HCT116 (cell line): ENCODE data around the gene ERC1. TPM values are rescaled to one million over a fixed set of nuclear protein-coding genes. Genes with fewer than 3 reads are reported as not detected.

Source experiments
- ATAC-seq: fragments of 200-7000 bp; cut with Tn5 transposase; 2 replicates; pipeline ENCODE4 v1.9.1; 2020; ENCODE audit warnings: mild to moderate bottlenecking, moderate library complexity
- BruUV-seq: library from RNA; stranded (reverse); fragments of 400-500 nt; replicated peaks from 2 replicates; lab custom pipeline; 2021; lab: Mats Ljungman, UMichigan
- CTCF ChIA-PET: fragments of 300-600 bp; sonication (Branson Sonifier 250); formaldehyde crosslinking; loops from one replicate; lab custom pipeline; 2021; ENCODE audit warnings: antibody characterized with exemption; lab: Charles Lee
- POLR2A ChIA-PET: fragments of 300-600, 350-600 bp; sonication (Branson Sonifier 250); formaldehyde crosslinking; loops from one replicate; lab custom pipeline; 2021; ENCODE audit warnings: antibody characterized with exemption; lab: Charles Lee
- RAD21 ChIA-PET, 2 experiments: fragments of 300-600 bp; sonication (Branson Sonifier 250); formaldehyde crosslinking; loops; one replicate each; lab custom pipeline; 2023; ENCODE audit warnings: low total read pairs in 2 of 2; ENCODE audit not compliant: uncharacterized antibody in 2 of 2, unreplicated experiment in 2 of 2, low non-redundant PET in 1 of 2; lab: Charles Lee
- DNase-seq: peaks from one replicate; pipeline ENCODE4 v3.0.0-alpha.2; 2010; ENCODE audit warnings: low read depth, low spot score
- H2AFZ ChIP-seq: fragments of 200-600 bp; shearing (Covaris generic), sonication (generic); 2 replicates; pipeline ENCODE4 v1.6.1; 2017; ENCODE audit warnings: low read depth, mixed run types, mixed read lengths, antibody characterized with exemption, low read length; ENCODE audit not compliant: poor library complexity, severe bottlenecking
- H3K27ac ChIP-seq: 2 replicates; pipeline ENCODE4 v1.5.1; 2012; ENCODE audit warnings: low read depth, low read length
- H3K27me3 ChIP-seq: fragments of 200-600 bp; sonication (generic); 2 replicates; pipeline ENCODE4 v1.6.1; 2016; ENCODE audit warnings: mixed run types, low read length, mixed read lengths; ENCODE audit not compliant: insufficient read depth
- H3K36me3 ChIP-seq, 2 experiments: fragments of 200-500 bp in 1 of 2; fragments of 200-600 bp in 1 of 2; sonication (Bioruptor generic) in 1 of 2; sonication (generic) in 1 of 2; 2 replicates each; pipeline versions ENCODE4 v1.5.1 to v1.6.1; 2014 to 2016; ENCODE audit warnings: low read length in 2 of 2, inconsistent platforms in 1 of 2, mixed read lengths in 1 of 2, mixed run types in 1 of 2; ENCODE audit not compliant: insufficient read depth in 2 of 2, control insufficient read depth in 1 of 2
- H3K4me1 ChIP-seq, 2 experiments: fragments of 200-600 bp in 1 of 2; sonication (generic) in 1 of 2; 2 replicates each; pipeline versions ENCODE4 v1.5.1 to v1.6.1; 2012 to 2017; ENCODE audit warnings: low read length in 2 of 2, inconsistent platforms in 1 of 2, mild to moderate bottlenecking in 1 of 2, mixed read lengths in 1 of 2, mixed run types in 1 of 2, moderate library complexity in 1 of 2; ENCODE audit not compliant: insufficient read depth in 2 of 2, control insufficient read depth in 1 of 2
- H3K4me2 ChIP-seq: fragments of 200-600 bp; sonication (generic); 2 replicates; pipeline ENCODE4 v1.6.1; 2017; ENCODE audit warnings: mixed run types, low read length, mixed read lengths
- H3K4me3 ChIP-seq, 2 experiments: fragments of 200-600 bp in 1 of 2; sonication (generic) in 1 of 2; replicated peaks in 1 of 2; 2 replicates each; pipeline ENCODE4 v1.5.1; 2011 to 2016; ENCODE audit warnings: low read length in 2 of 2, control low read depth in 1 of 2, low read depth in 1 of 2, mild to moderate bottlenecking in 1 of 2, mixed read lengths in 1 of 2, mixed run types in 1 of 2
- H3K79me2 ChIP-seq: fragments of 200-600 bp; sonication (generic); 2 replicates; pipeline ENCODE4 v1.6.1; 2017; ENCODE audit warnings: mild to moderate bottlenecking, mixed run types, low read length, moderate library complexity, mixed read lengths; ENCODE audit not compliant: insufficient read depth
- H3K9ac ChIP-seq: fragments of 200-600 bp; sonication (generic); 2 replicates; pipeline ENCODE4 v1.6.1; 2016; ENCODE audit warnings: low read length, mixed read lengths
- H3K9me2 ChIP-seq: fragments of 200-600 bp; sonication (generic), shearing (Covaris generic); 2 replicates; pipeline ENCODE4 v1.6.1; 2017; ENCODE audit warnings: mixed run types, mild to moderate bottlenecking, moderate library complexity; ENCODE audit not compliant: insufficient read depth
- H3K9me3 ChIP-seq, 2 experiments: fragments of 200-500 bp in 1 of 2; fragments of 200-600 bp in 1 of 2; sonication (Bioruptor generic) in 1 of 2; sonication (generic) in 1 of 2; 2 replicates each; pipeline ENCODE4 v1.6.1; 2014 to 2017; ENCODE audit warnings: low read length in 2 of 2, mixed read lengths in 2 of 2, inconsistent platforms in 1 of 2, low read depth in 1 of 2, mild to moderate bottlenecking in 1 of 2, mixed run types in 1 of 2, moderate library complexity in 1 of 2; ENCODE audit not compliant: control insufficient read depth in 1 of 2, insufficient read depth in 1 of 2
- H4K20me1 ChIP-seq: fragments of 200-600 bp; sonication (generic), shearing (Covaris generic); 2 replicates; pipeline ENCODE4 v1.6.1; 2017; ENCODE audit warnings: mixed run types, mild to moderate bottlenecking, moderate library complexity; ENCODE audit not compliant: insufficient read depth
- ATF3 ChIP-seq: IDR thresholded peaks from 2 replicates; pipeline ENCODE4 v1.6.1; 2012
- CBX3 ChIP-seq: IDR thresholded peaks from 2 replicates; pipeline ENCODE4 v1.6.1; 2012; ENCODE audit warnings: low read depth
- CEBPB ChIP-seq: IDR thresholded peaks from 2 replicates; pipeline ENCODE4 v1.6.1; 2012; ENCODE audit warnings: low read depth
- CTCF ChIP-seq, 3 experiments: fragments of 200-600 bp in 1 of 3; sonication (generic) in 1 of 3; IDR thresholded peaks in 2 of 3; conservative IDR thresholded peaks in 1 of 3; 2 replicates each; pipeline ENCODE4 v1.5.1; 2012 to 2017; ENCODE audit warnings: low read depth in 2 of 3, low read length in 2 of 3, antibody characterized with exemption in 1 of 3, borderline replicate concordance in 1 of 3, control low read depth in 1 of 3, mild to moderate bottlenecking in 1 of 3, mixed read lengths in 1 of 3, mixed run types in 1 of 3, moderate library complexity in 1 of 3; ENCODE audit not compliant: insufficient read depth in 1 of 3
- EGR1 ChIP-seq: IDR thresholded peaks from 2 replicates; pipeline ENCODE4 v1.6.1; 2012; ENCODE audit warnings: low read depth
- EZH2phosphoT487 ChIP-seq: fragments of 200-600 bp; IDR thresholded peaks from 2 replicates; pipeline ENCODE4 v1.6.1; 2018; ENCODE audit warnings: antibody characterized with exemption, borderline replicate concordance
- JUND ChIP-seq: IDR thresholded peaks from 2 replicates; pipeline ENCODE4 v1.6.1; 2012
- MAX ChIP-seq: IDR thresholded peaks from 2 replicates; pipeline ENCODE4 v1.6.1; 2012
- POLR2A ChIP-seq: IDR thresholded peaks from 2 replicates; pipeline ENCODE4 v1.7.0; 2011; ENCODE audit warnings: borderline replicate concordance; ENCODE audit not compliant: insufficient read depth, insufficient read length; ENCODE audit errors: extremely low read depth
- RAD21 ChIP-seq: IDR thresholded peaks from 2 replicates; pipeline ENCODE4 v1.6.1; 2012; ENCODE audit warnings: low read depth, mild to moderate bottlenecking
- SIN3A ChIP-seq: IDR thresholded peaks from 2 replicates; pipeline ENCODE4 v1.6.1; 2012; ENCODE audit warnings: low read depth
- TCF7L2 ChIP-seq: IDR thresholded peaks from 2 replicates; pipeline ENCODE4 v1.7.0; 2011; ENCODE audit warnings: borderline replicate concordance, inconsistent platforms; ENCODE audit not compliant: insufficient read depth, insufficient read length; ENCODE audit errors: extremely low read depth
- YY1 ChIP-seq: IDR thresholded peaks from 2 replicates; pipeline ENCODE4 v1.6.1; 2011; ENCODE audit warnings: low read length, low read depth, moderate library complexity, mild to moderate bottlenecking; ENCODE audit not compliant: insufficient replicate concordance; ENCODE audit errors: extremely low read depth
- ZBTB33 ChIP-seq: IDR thresholded peaks from 2 replicates; pipeline ENCODE4 v1.6.1; 2011; ENCODE audit warnings: mild to moderate bottlenecking, low read length, moderate library complexity; ENCODE audit not compliant: insufficient replicate concordance; ENCODE audit errors: extremely low read depth
- ZFX ChIP-seq: fragments of 450-650 bp; IDR thresholded peaks from 2 replicates; pipeline ENCODE4 v1.6.1; 2017
- intact Hi-C: fragments of 100-400 bp; cut with micrococcal nuclease; formaldehyde crosslinking; loops from 2 replicates; pipeline ENCODE4 v1.10.0; 2022
- total RNA-seq: library from RNA; stranded (reverse); gene quantifications from one replicate; pipeline ENCODE4 v1.2.1, GENCODE V29; 2021; ENCODE audit not compliant: unreplicated experiment

Gene ERC1
- total RNA-seq, 1 experiment from 2014 or later, result 41.9 TPM

- no peak for TF ChIP-seq TCF7L2
- TF ChIP-seq SIN3A, result no peak
- no peak for TF ChIP-seq ZBTB33
- no peak for TF ChIP-seq ZFX
- no peak for TF ChIP-seq MAX
- TF ChIP-seq RAD21, result no peak
- TF ChIP-seq EGR1, result no peak
- no peak for TF ChIP-seq JUND
- TF ChIP-seq POLR2A, result no peak
- TF ChIP-seq YY1, result no peak
- no peak for TF ChIP-seq EZH2phosphoT487
Observed at GRCh38 chr12:981961-982360, 9.1 kb upstream of the ERC1 start (continued).

- CTCF ChIA-PET, result no interaction called here
- RAD21 ChIA-PET, result no interaction called here
- Histone ChIP-seq H2AFZ (no peak overlapping the region), H3K9ac (no peak overlapping the region), H3K27ac (no peak overlapping the region), H3K79me2 (peaks cover 22% of the 10 kb centered on the region), H3K4me2 (no peak overlapping the region; the same call in 1 of the 2 replicates), H4K20me1 (no peaks in the 10 kb centered on the region), H3K4me1 (peaks cover 8 to 33% of the 10 kb centered on the region in 2 experiments), H3K27me3 (no peaks in the 10 kb centered on the region), H3K9me2 (no peaks in the 10 kb centered on the region), H3K9me3 (no peaks in the 10 kb centered on the region), H3K4me3 (no peak overlapping the region), H3K36me3 (no peaks in the 10 kb centered on the region)
- intact Hi-C loops, result no loop called here
- POLR2A ChIA-PET, result no interaction called here
- no peak for TF ChIP-seq ATF3
- TF ChIP-seq EGR1, result no peak
- TF ChIP-seq CTCF (IDR thresholded peaks at IDR 0.05 in 2 of 3, conservative IDR thresholded peaks at IDR 0.05 in 1 of 3; ENCODE audit: borderline replicate concordance in 1 of 3, insufficient read depth in 1 of 3, low read depth in 2 of 3, low read length in 2 of 3), result no peak
- TF ChIP-seq ZBTB33, result no peak
- no peak for TF ChIP-seq MAX
- TF ChIP-seq CBX3, result no peak
- TF ChIP-seq CEBPB, result no peak
- DNase-seq, result no peak
- no TSS peak for BruUV-seq
- no peak for ATAC-seq
Observed at GRCh38 chr12:988646-989045, 2.4 kb upstream of the ERC1 start.
